Activated gamma-delta T cell treated with anti-CD3 and anti-CD28 coated beads, Interleukin-2, amount 50 U/mL, for 16 hours (primary cell): ENCODE results near the gene DVL3.

Source experiments
- DNase-seq: peaks from one replicate; pipeline ENCODE4 v3.0.0-alpha.2; 2020; ENCODE audit warnings: low read depth

Gene DVL3

GRCh38 chr3:184176377-184177330 lies 21.5 kb downstream of the DVL3 start:
- DNase-seq: no peak

- DNase-seq: no peak
Measured at GRCh38 chr3:184177331-184177731, 22.2 kb downstream of the DVL3 start.

- DNase-seq: no peak
Measured at GRCh38 chr3:184177767-184178306, 22.7 kb downstream of the DVL3 start.

- DNase-seq: no peak
Measured at GRCh38 chr3:184178521-184179138, 23.5 kb downstream of the DVL3 start.

GRCh38 chr3:184180165-184180564 lies 25.0 kb downstream of the DVL3 start:
- DNase-seq: no peak

- no peak for DNase-seq
Measured at GRCh38 chr3:184181596-184181995, 26.4 kb downstream of the DVL3 start.

- no peak for DNase-seq
Measured at GRCh38 chr3:184183679-184184078, 28.5 kb downstream of the DVL3 start.

- DNase-seq: no peak
Measured at GRCh38 chr3:184184546-184185230, 29.5 kb downstream of the DVL3 start.

GRCh38 chr3:184185461-184186183 lies 30.4 kb downstream of the DVL3 start:
- peak; percentile 99 for DNase-seq

- DNase-seq: no peak
Measured at GRCh38 chr3:184186184-184186901, 31.2 kb downstream of the DVL3 start, which contains the start of gene ABCF3. Gene ABCF3, plus strand, starts transcription at chr3:184186199. Its CDS starts 9 bp downstream, at chr3:184186208.

- no peak for DNase-seq
Measured at GRCh38 chr3:184186902-184187207, 31.7 kb downstream of the DVL3 start.

- no peak for DNase-seq
Measured at GRCh38 chr3:184188080-184188479, 32.9 kb downstream of the DVL3 start.

- no peak for DNase-seq
Measured at GRCh38 chr3:184189421-184189820, 34.2 kb downstream of the DVL3 start.

- DNase-seq: no peak
Measured at GRCh38 chr3:184192889-184193288, 37.7 kb downstream of the DVL3 start.

GRCh38 chr3:184193991-184194539 lies 38.9 kb downstream of the DVL3 start:
- no peak for DNase-seq

- no peak for DNase-seq
Measured at GRCh38 chr3:184196536-184196935, 41.4 kb downstream of the DVL3 start.

GRCh38 chr3:184198509-184198908 lies 43.3 kb downstream of the DVL3 start:
- no peak for DNase-seq

GRCh38 chr3:184200825-184201224 lies 45.6 kb downstream of the DVL3 start:
- DNase-seq: no peak

GRCh38 chr3:184203526-184203925 lies 48.3 kb downstream of the DVL3 start:
- DNase-seq: no peak

GRCh38 chr3:184209146-184209923 lies 54.2 kb downstream of the DVL3 start:
- no peak for DNase-seq
